Spleen (tissue), 7 donors: ENCODE results near the gene JPH2.

Source experiments
- POLR2A ChIP-seq, 3 donors: fragments of 450-650 bp; IDR thresholded peaks; one replicate each; pipeline ENCODE4 v1.5.1; 2017; ENCODE audit warnings: antibody characterized with exemption in 3 of 3, mild to moderate bottlenecking in 1 of 3
- TF ChIP-seq, protein P1 (sequence below), 11 experiments: fragments of 200-600 bp in 7 of 11; fragments of 450-650 bp in 4 of 11; sonication (generic) in 4 of 11; IDR thresholded peaks in 8 of 11; conservative IDR thresholded peaks in 3 of 11; 1 replicate in 7 of 11; 2 replicates in 4 of 11; pipeline versions ENCODE4 v1.4.0 to v1.8.0; 2016 to 2021; ENCODE audit warnings: antibody characterized with exemption in 11 of 11, inconsistent platforms in 4 of 11, mild to moderate bottlenecking in 1 of 11
- donor health status: DM: no; HTN: no; CAD: no; lungs with moderate emphysema.
- donor health status: DM: no; HTN: no; CAD: no.
- donor health status: DM: no; HTN: no; CAD: no.

DNA sequence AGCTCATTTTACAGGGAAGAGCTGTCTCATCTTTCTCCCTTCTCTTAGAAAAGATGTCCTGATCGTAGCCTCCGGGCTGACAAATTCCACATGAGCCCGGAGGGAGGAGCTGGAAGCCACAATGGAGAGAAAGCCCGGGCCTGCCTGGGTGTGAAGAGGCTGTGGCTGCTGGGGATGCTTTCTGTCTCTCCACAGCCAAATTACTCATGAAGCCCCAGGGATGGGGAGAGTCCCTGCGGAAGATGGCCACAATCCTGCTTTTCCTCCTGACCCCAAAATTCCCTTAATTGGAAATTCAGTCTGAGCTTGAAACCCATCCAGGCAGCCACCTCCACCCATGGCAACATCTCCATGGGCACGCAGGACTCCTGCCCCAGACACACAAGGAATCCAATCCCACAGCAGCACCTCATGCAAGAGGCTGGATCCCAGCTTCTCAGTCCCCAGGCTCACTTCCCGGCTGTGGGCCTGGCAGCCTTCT lies 32.4 kb downstream of the JPH2 start:
- no peak for TF ChIP-seq POLR2A (IDR thresholded peaks at IDR 0.05)
- TF ChIP-seq, protein P1, sequence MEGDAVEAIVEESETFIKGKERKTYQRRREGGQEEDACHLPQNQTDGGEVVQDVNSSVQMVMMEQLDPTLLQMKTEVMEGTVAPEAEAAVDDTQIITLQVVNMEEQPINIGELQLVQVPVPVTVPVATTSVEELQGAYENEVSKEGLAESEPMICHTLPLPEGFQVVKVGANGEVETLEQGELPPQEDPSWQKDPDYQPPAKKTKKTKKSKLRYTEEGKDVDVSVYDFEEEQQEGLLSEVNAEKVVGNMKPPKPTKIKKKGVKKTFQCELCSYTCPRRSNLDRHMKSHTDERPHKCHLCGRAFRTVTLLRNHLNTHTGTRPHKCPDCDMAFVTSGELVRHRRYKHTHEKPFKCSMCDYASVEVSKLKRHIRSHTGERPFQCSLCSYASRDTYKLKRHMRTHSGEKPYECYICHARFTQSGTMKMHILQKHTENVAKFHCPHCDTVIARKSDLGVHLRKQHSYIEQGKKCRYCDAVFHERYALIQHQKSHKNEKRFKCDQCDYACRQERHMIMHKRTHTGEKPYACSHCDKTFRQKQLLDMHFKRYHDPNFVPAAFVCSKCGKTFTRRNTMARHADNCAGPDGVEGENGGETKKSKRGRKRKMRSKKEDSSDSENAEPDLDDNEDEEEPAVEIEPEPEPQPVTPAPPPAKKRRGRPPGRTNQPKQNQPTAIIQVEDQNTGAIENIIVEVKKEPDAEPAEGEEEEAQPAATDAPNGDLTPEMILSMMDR (IDR thresholded peaks at IDR 0.05 in 8 of 11, conservative IDR thresholded peaks at IDR 0.05 in 3 of 11), result no peak
